Pulmonary artery endothelial cell (primary cell): ENCODE data around the gene PHF5A. TPM values are rescaled to one million over a fixed set of nuclear protein-coding genes. Genes with fewer than 3 reads are reported as not detected.
A peak's percentile ranks its signal among the peaks of the same experiment; 100 is the strongest.

ENCODE experiments used
- DNase-seq: peaks from one replicate; pipeline ENCODE4 v3.0.0-alpha.2; 2011; ENCODE audit warnings: low read depth, low spot score
- total RNA-seq: library from RNA; depleted of rRNA; stranded (reverse); fragments of >200 nt; gene quantifications from 2 replicates; pipeline ENCODE4 v1.2.3, GENCODE V29; 2014

PHF5A gene
- total RNA-seq = 87.6 and 108 TPM in 2 replicates

- DNase-seq = peak; percentile 92
These were observed at the start of gene PHF5A, which contains the start of gene ACO2 for GRCh38 chr22:41468381-41469217. TSS of gene PHF5A (minus strand) at chr22:41468692. CDS start at chr22:41468653, 39 bp downstream. TSS of gene ACO2 (plus strand) at chr22:41469117. CDS start at chr22:41469147, 30 bp downstream.

- DNase-seq = no peak
These were observed 49.5 kb upstream of the PHF5A start for GRCh38 chr22:41518048-41518347.

- no peak for DNase-seq
These were observed 48.9 kb upstream of the PHF5A start for GRCh38 chr22:41517172-41518047.

GRCh38 chr22:41516462-41516861, 48.0 kb upstream of the PHF5A start:
- DNase-seq = no peak

GRCh38 chr22:41513391-41513790, 44.9 kb upstream of the PHF5A start:
- DNase-seq = no peak

- no peak for DNase-seq
These were observed 44.1 kb upstream of the PHF5A start for GRCh38 chr22:41512421-41513194.

GRCh38 chr22:41511521-41511968, 43.1 kb upstream of the PHF5A start:
- DNase-seq = no peak

- no peak for DNase-seq
These were observed 40.3 kb upstream of the PHF5A start for GRCh38 chr22:41508770-41509170.

- DNase-seq = no peak
These were observed 39.0 kb upstream of the PHF5A start for GRCh38 chr22:41507330-41508063.

GRCh38 chr22:41505511-41506220, 37.2 kb upstream of the PHF5A start:
- no peak for DNase-seq

- DNase-seq = no peak
These were observed 36.3 kb upstream of the PHF5A start for GRCh38 chr22:41504816-41505215.

- no peak for DNase-seq
These were observed 35.9 kb upstream of the PHF5A start for GRCh38 chr22:41504397-41504796.

GRCh38 chr22:41501209-41501608, 32.7 kb upstream of the PHF5A start:
- no peak for DNase-seq

GRCh38 chr22:41500303-41500702, 31.8 kb upstream of the PHF5A start:
- DNase-seq = no peak

GRCh38 chr22:41499624-41500280, 31.3 kb upstream of the PHF5A start:
- DNase-seq = no peak

GRCh38 chr22:41498303-41498835, 29.9 kb upstream of the PHF5A start:
- no peak for DNase-seq

- DNase-seq = no peak
These were observed 23.0 kb upstream of the PHF5A start for GRCh38 chr22:41491374-41492100.

- DNase-seq = no peak
These were observed 20.3 kb upstream of the PHF5A start for GRCh38 chr22:41488596-41489385.
